K562 (cell line): ENCODE measurements around the gene SLC33A1. TPM values are rescaled to one million over a fixed set of nuclear protein-coding genes. Genes with fewer than 3 reads are reported as not detected.
"Not testable (repeated sequence)": the region's sequence is repeated elsewhere in the genome, so short reads cannot be mapped to it uniquely, and the experiment has no call there.

Experiments
- ATAC-seq: fragments of 200-7000 bp; cut with Tn5 transposase; 3 replicates; pipeline ENCODE4 v1.9.1; 2020; ENCODE audit warnings: moderate library complexity
- BruUV-seq: library from RNA; stranded (reverse); fragments of 400-500 nt; replicated peaks from 2 replicates; lab custom pipeline; 2021; lab: Mats Ljungman, UMichigan
- CTCF ChIA-PET: fragments of 300-600 bp; formaldehyde crosslinking; extraction: SDS; loops from one replicate; lab custom pipeline; 2021; ENCODE audit warnings: low intra/inter-chr PET ratio; lab: Yijun Ruan, JAX
- POLR2A ChIA-PET: fragments of 300-600, 350-650 bp; sonication (Branson Sonifier 250); formaldehyde crosslinking; extraction: SDS; loops from one replicate; lab custom pipeline; 2021; ENCODE audit warnings: antibody characterized with exemption, inconsistent platforms; lab: Yijun Ruan, JAX
- DNase-seq, 4 experiments: peaks; one replicate each; pipeline versions ENCODE4 v3.0.0 to v3.0.0-alpha.2; 2011 to 2018; ENCODE audit warnings: low spot score in 3 of 4, mixed read lengths in 3 of 4; ENCODE audit errors: extremely low read depth in 1 of 4
- FAIRE-seq: peaks from 2 replicates; lab custom pipeline; 2011; peaks lifted over from hg19 to GRCh38; lab: Jason Lieb, UNC
- H2AFZ ChIP-seq: 2 replicates; pipeline ENCODE4 v1.6.0; 2011; ENCODE audit warnings: low read depth, low read length, control low read depth, inconsistent platforms
- H3K27ac ChIP-seq: fragments of 200-600 bp; 3 replicates; pipeline ENCODE4 v1.8.0; 2011; ENCODE audit warnings: low read depth, mild to moderate bottlenecking, control low read depth, inconsistent platforms, low read length, moderate library complexity, mixed read lengths; ENCODE audit errors: extremely low read depth
- H3K27me3 ChIP-seq, 2 experiments: fragments of 300-600 bp in 1 of 2; 2 replicates in 1 of 2; 3 replicates in 1 of 2; pipeline versions ENCODE4 v1.6.0 to v1.8.0; 2011; ENCODE audit warnings: inconsistent platforms in 2 of 2, low read length in 2 of 2, mild to moderate bottlenecking in 1 of 2, mixed read lengths in 1 of 2, moderate library complexity in 1 of 2; ENCODE audit not compliant: control insufficient read depth in 2 of 2, insufficient read depth in 2 of 2
- H3K36me3 ChIP-seq: fragments of 300-600 bp; 3 replicates; pipeline ENCODE4 v1.8.0; 2011; ENCODE audit warnings: mild to moderate bottlenecking, low read length, inconsistent platforms; ENCODE audit not compliant: control insufficient read depth, insufficient read depth
- H3K4me1 ChIP-seq, 2 experiments: fragments of 200-600 bp in 1 of 2; replicated peaks in 1 of 2; 2 replicates in 1 of 2; 3 replicates in 1 of 2; pipeline versions ENCODE4 v1.5.1 to v1.8.0; 2011; ENCODE audit warnings: inconsistent platforms in 2 of 2, low read length in 2 of 2, mild to moderate bottlenecking in 1 of 2, mixed read lengths in 1 of 2, moderate library complexity in 1 of 2; ENCODE audit not compliant: control insufficient read depth in 2 of 2, insufficient read depth in 2 of 2
- H3K4me2 ChIP-seq: 2 replicates; pipeline ENCODE4 v1.6.1; 2011; ENCODE audit warnings: low read length, control low read depth, inconsistent platforms, mixed read lengths; ENCODE audit not compliant: insufficient read depth
- H3K4me3 ChIP-seq: fragments of 200-600 bp; sonication (generic), shearing (Covaris generic); 2 replicates; pipeline ENCODE4 v1.5.1; 2016; ENCODE audit warnings: control low read depth, inconsistent platforms
- H3K79me2 ChIP-seq: fragments of 200-600 bp; 3 replicates; pipeline ENCODE4 v1.8.0; 2011; ENCODE audit warnings: low read length, inconsistent platforms; ENCODE audit not compliant: control insufficient read depth, insufficient read depth
- H3K9ac ChIP-seq, 2 experiments: 2 replicates each; pipeline versions ENCODE4 v1.6.0 to v1.6.1; 2011; ENCODE audit warnings: low read depth in 2 of 2, low read length in 2 of 2, control low read depth in 1 of 2, inconsistent platforms in 1 of 2, mild to moderate bottlenecking in 1 of 2, mixed read lengths in 1 of 2; ENCODE audit not compliant: insufficient read depth in 1 of 2
- H3K9me1 ChIP-seq: one replicate; pipeline ENCODE4 v1.6.0; 2011; ENCODE audit warnings: inconsistent platforms, mild to moderate bottlenecking, low read length, moderate library complexity; ENCODE audit not compliant: control insufficient read depth, insufficient read depth
- H3K9me3 ChIP-seq: replicated peaks from 2 replicates; pipeline ENCODE4 v1.5.1; 2011; ENCODE audit warnings: low read depth, low read length, inconsistent platforms; ENCODE audit not compliant: control insufficient read depth, insufficient read depth
- H4K20me1 ChIP-seq: replicated peaks from 2 replicates; pipeline ENCODE4 v1.6.1; 2011; ENCODE audit warnings: low read length, inconsistent platforms, mixed read lengths; ENCODE audit not compliant: control insufficient read depth, insufficient read depth
- FOS ChIP-seq: IDR thresholded peaks from 3 replicates; pipeline ENCODE4 v1.6.1; 2011; ENCODE audit not compliant: insufficient read length; ENCODE audit errors: extremely low read depth
- GTF2E2 ChIP-seq: fragments of 200-800 bp; sonication (Bioruptor generic); IDR thresholded peaks from 2 replicates; pipeline ENCODE4 v1.6.1; 2016; ENCODE audit warnings: missing genetic modification characterization, missing compliant biosample characterization
- JUND ChIP-seq, 2 experiments: IDR thresholded peaks; 2 replicates in 1 of 2; 3 replicates in 1 of 2; pipeline ENCODE4 v1.6.1; 2011; ENCODE audit warnings: borderline replicate concordance in 2 of 2, low read depth in 2 of 2, low read length in 2 of 2, improper control_type of control experiment in 1 of 2, missing biosample characterization in 1 of 2, missing genetic modification characterization in 1 of 2, missing genetic modification reagents in 1 of 2
- L3MBTL2 ChIP-seq: fragments of 450-650 bp; IDR thresholded peaks from 2 replicates; pipeline ENCODE4 v1.6.1; 2016; ENCODE audit warnings: mild to moderate bottlenecking, moderate library complexity
- POLR2B ChIP-seq: fragments of 450-650 bp; IDR thresholded peaks from 2 replicates; pipeline ENCODE4 v1.6.1; 2018; ENCODE audit warnings: low read depth; ENCODE audit not compliant: partially characterized antibody
- SMARCA4 ChIP-seq: fragments of 450-650 bp; IDR thresholded peaks from 2 replicates; pipeline ENCODE4 v1.6.1; 2016
- SUPT5H ChIP-seq: fragments of 450-650 bp; IDR thresholded peaks from 2 replicates; pipeline ENCODE4 v1.6.1; 2016
- WGBS: fragments of 100-300 bp; shearing (Covaris generic); methylation state at CpG from one replicate; pipeline ENCODE4 v1.1.6; 2016; ENCODE audit warnings: low coverage, mixed read lengths; ENCODE audit not compliant: insufficient coverage; ENCODE audit errors: missing lambda C conversion rate; 5-methylcytosine and 5-hydroxymethylcytosine counted together
- in situ Hi-C: fragments of 300-500 bp; cut with MboI; formaldehyde crosslinking; loops from 4 replicates; pipeline ENCODE4 v1.15.0; 2018; ENCODE audit warnings: inconsistent platforms, mixed read lengths
- intact Hi-C: fragments of 100-400 bp; cut with micrococcal nuclease; formaldehyde crosslinking; loops from 2 replicates; pipeline ENCODE4 v1.14.2; 2022
- polyA plus RNA-seq, 8 experiments: library from polyadenylated mRNA; depleted of rRNA in 4 of 8; stranded (reverse) in 5 of 8; unstranded in 3 of 8; fragments of >200 nt; fragmentation: Nextera tagmentation in 2 of 8; fragmentation: Illumina TruSeq in 1 of 8; extraction: Ambion mirVana in 2 of 8; extraction: Trizol in 1 of 8; gene quantifications; 2 replicates each; pipeline versions ENCODE4 v1.2.1 to v1.2.3, GENCODE V29; 2011 to 2014; ENCODE audit warnings: inconsistent platforms in 1 of 8, missing spikeins in 1 of 8
- total RNA-seq, 7 experiments: library from RNA; depleted of rRNA in 6 of 7; stranded (reverse); fragments of >200 nt in 6 of 7; fragmentation: Illumina TruSeq in 2 of 7; extraction: Trizol in 2 of 7; gene quantifications; 2 replicates each; pipeline versions ENCODE4 v1.2.1 to v1.2.3, GENCODE V29; 2011 to 2021; ENCODE audit warnings: low replicate concordance in 1 of 7
- TF ChIP-seq, protein P1 (sequence below): fragments of 250-450 bp; sonication (Bioruptor Pico); IDR thresholded peaks from 2 replicates; pipeline ENCODE4 v1.8.0; 2022; ENCODE audit warnings: moderate library complexity, mild to moderate bottlenecking, inconsistent platforms
- TF ChIP-seq, protein P2 (sequence below): fragments of 450-650 bp; IDR thresholded peaks from 2 replicates; pipeline ENCODE4 v1.6.1; 2018; ENCODE audit not compliant: partially characterized antibody

The SLC33A1 gene
- total and polyA plus RNA-seq, 9 of the 15 experiments (the other 6 are each of a cell fraction or from before 2014, with no cell fraction given), result 6.2 to 26.8 (median 19.6) TPM

DNA sequence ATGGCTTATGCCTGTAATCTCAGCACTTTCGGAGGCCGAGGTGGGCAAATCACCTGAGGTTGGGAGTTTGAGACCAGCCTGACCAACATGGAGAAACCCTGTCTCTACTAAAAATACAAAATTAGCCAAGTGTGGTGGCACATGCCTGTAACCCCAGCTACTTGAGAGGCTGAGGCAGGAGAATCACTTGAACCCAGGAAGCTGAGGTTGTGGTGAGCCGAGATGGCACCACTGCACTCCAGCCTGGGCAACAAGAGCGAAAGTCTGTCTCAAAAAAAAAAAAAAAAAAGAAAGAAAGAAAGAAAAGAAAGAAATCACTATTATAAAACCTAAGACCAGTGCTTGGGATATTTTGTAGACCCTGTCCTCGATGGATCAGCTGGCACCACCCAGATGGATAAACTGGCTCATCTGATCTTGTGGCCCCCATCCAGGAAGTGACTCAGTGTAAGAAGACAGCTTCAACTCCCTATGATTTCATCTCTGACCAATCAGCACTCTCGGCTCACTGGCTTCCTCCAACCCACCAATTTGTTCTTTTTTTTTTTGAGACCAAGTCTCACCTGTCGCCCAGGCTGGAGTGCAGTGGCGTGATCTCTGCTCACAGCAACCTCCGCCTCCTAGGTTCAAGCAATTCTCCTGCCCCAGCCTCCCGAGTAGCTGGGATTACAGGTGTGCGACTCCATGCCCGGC, 8.2 kb upstream of the SLC33A1 start:
- intact Hi-C loops (loop anchor here (2.0 to 10.0 kb wide), 2 partner anchors 58 to 508 kb away; no protein-coding TSS in a partner anchor), in situ Hi-C loops (loop anchor here (25.0 kb wide), 2 partner anchors 500 to 1550 kb away; partner anchors contain the start of gene DHX36)
- 26% methylated on average over 11 of the region's 12 CpGs for WGBS
- H3K4me3 ChIP-seq, CTCF ChIA-PET, H3K36me3 ChIP-seq, H3K9me1 ChIP-seq, H3K79me2 ChIP-seq, H4K20me1 ChIP-seq, H3K27me3 ChIP-seq, H3K9me3 ChIP-seq, BruUV-seq: not testable (repeated sequence)
- H2AFZ ChIP-seq, result peak overlapping the region; percentile 65
- POLR2A ChIA-PET, result interaction anchor here (0.6 to 1.5 kb wide), 2 partner anchors 9 to 23 kb away, joined by 3 to 9 read pairs; partner anchors contain the start of gene SLC33A1
- DNase-seq (peak in 2 of 4 experiments; percentile 64 to 86), ATAC-seq (peak; percentile 84), FAIRE-seq (peak; percentile 75)
- peak overlapping the region; percentile 52 to 77; a peak in 3 of 4 replicates for H3K9ac ChIP-seq
- peak overlapping the region; percentile 68; the same call in 2 of the 3 replicates for H3K27ac ChIP-seq
- H3K4me2 ChIP-seq, result peak overlapping the region; percentile 41
- H3K4me1 ChIP-seq, result peaks cover 8 to 13% of the 10 kb centered on the region in 2 experiments; a peak in 3 of 5 replicates
- TF ChIP-seq, protein P1, sequence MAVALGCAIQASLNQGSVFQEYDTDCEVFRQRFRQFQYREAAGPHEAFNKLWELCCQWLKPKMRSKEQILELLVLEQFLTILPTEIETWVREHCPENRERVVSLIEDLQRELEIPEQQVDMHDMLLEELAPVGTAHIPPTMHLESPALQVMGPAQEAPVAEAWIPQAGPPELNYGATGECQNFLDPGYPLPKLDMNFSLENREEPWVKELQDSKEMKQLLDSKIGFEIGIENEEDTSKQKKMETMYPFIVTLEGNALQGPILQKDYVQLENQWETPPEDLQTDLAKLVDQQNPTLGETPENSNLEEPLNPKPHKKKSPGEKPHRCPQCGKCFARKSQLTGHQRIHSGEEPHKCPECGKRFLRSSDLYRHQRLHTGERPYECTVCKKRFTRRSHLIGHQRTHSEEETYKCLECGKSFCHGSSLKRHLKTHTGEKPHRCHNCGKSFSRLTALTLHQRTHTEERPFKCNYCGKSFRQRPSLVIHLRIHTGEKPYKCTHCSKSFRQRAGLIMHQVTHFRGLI (CRISPR knock-in tag), result 0 out of 2 replicates have a peak, but pooled peaks have one; percentile 37
- TF ChIP-seq GTF2E2 (tag), result 0 out of 2 replicates have a peak, but pooled peaks have one; percentile 30
- TF ChIP-seq L3MBTL2, result peak; percentile 78; the same call in 1 of the 2 replicates
- peak; percentile 87 for TF ChIP-seq JUND (IDR thresholded peaks at IDR 0.05; ENCODE audit: borderline replicate concordance, low read depth, low read length)
- TF ChIP-seq JUND (tag; IDR thresholded peaks at IDR 0.05; ENCODE audit: borderline replicate concordance, low read depth, low read length), result peak; percentile 79; the same call in 2 of the 3 replicates
- peak; percentile 70 for TF ChIP-seq POLR2B
- peak; percentile 44 for TF ChIP-seq FOS
- TF ChIP-seq, protein P2, sequence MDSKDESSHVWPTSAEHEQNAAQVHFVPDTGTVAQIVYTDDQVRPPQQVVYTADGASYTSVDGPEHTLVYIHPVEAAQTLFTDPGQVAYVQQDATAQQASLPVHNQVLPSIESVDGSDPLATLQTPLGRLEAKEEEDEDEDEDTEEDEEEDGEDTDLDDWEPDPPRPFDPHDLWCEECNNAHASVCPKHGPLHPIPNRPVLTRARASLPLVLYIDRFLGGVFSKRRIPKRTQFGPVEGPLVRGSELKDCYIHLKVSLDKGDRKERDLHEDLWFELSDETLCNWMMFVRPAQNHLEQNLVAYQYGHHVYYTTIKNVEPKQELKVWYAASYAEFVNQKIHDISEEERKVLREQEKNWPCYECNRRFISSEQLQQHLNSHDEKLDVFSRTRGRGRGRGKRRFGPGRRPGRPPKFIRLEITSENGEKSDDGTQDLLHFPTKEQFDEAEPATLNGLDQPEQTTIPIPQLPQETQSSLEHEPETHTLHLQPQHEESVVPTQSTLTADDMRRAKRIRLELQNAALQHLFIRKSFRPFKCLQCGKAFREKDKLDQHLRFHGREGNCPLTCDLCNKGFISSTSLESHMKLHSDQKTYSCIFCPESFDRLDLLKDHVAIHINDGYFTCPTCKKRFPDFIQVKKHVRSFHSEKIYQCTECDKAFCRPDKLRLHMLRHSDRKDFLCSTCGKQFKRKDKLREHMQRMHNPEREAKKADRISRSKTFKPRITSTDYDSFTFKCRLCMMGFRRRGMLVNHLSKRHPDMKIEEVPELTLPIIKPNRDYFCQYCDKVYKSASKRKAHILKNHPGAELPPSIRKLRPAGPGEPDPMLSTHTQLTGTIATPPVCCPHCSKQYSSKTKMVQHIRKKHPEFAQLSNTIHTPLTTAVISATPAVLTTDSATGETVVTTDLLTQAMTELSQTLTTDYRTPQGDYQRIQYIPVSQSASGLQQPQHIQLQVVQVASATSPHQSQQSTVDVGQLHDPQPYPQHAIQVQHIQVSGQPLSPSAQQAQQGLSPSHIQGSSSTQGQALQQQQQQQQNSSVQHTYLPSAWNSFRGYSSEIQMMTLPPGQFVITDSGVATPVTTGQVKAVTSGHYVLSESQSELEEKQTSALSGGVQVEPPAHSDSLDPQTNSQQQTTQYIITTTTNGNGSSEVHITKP, result peak; percentile 39
- peak; percentile 51; the same call in 1 of the 2 replicates for TF ChIP-seq SUPT5H
- TF ChIP-seq SMARCA4, result peak; percentile 86
